T-helper 17 cell (primary cell): ENCODE measurements around the gene GUF1. TPM values are rescaled to one million over a fixed set of nuclear protein-coding genes. Genes with fewer than 3 reads are reported as not detected.
"Not testable (repeated sequence)": the region's sequence is repeated elsewhere in the genome, so short reads cannot be mapped to it uniquely, and the experiment has no call there.

Source experiments
- ATAC-seq: fragments of 150-1000 bp; cut with Tn5 transposase; 2 replicates; pipeline ENCODE4 v1.10.0; 2021; ENCODE audit warnings: mild to moderate bottlenecking, moderate library complexity
- DNase-seq, 3 donors: peaks; one replicate each; pipeline versions ENCODE4 v3.0.0 to v3.0.0-alpha.2; 2020 to 2021
- H3K9me3 ChIP-seq: one replicate; pipeline ENCODE4 v1.7.0; 2013; ENCODE audit warnings: low read length, mild to moderate bottlenecking; ENCODE audit not compliant: control insufficient read depth, poor library complexity, severe bottlenecking
- H3K27ac Mint-ChIP-seq: one replicate; pipeline ENCODE4 v1.8.0; 2022; ENCODE audit warnings: mild to moderate bottlenecking, moderate library complexity, mixed read lengths
- H3K27me3 Mint-ChIP-seq: one replicate; pipeline ENCODE4 v1.8.0; 2022; ENCODE audit warnings: mixed read lengths
- H3K36me3 Mint-ChIP-seq: one replicate; pipeline ENCODE4 v1.8.0; 2022; ENCODE audit warnings: low read depth, mixed read lengths
- H3K4me1 Mint-ChIP-seq: one replicate; pipeline ENCODE4 v1.8.0; 2022; ENCODE audit warnings: mild to moderate bottlenecking, mixed read lengths
- H3K4me3 Mint-ChIP-seq: one replicate; pipeline ENCODE4 v1.8.0; 2022; ENCODE audit warnings: mild to moderate bottlenecking, moderate library complexity, mixed read lengths
- total RNA-seq, 4 donors: library from RNA in 2 of 4; stranded (reverse) in 2 of 4; gene quantifications; one replicate each; pipeline ENCODE4 v1.2.3 and lab custom pipeline; 2022 to 2026

Gene GUF1
- total RNA-seq, 2 donors from 2014 or later, result 15.7 to 19.3 TPM

DNA sequence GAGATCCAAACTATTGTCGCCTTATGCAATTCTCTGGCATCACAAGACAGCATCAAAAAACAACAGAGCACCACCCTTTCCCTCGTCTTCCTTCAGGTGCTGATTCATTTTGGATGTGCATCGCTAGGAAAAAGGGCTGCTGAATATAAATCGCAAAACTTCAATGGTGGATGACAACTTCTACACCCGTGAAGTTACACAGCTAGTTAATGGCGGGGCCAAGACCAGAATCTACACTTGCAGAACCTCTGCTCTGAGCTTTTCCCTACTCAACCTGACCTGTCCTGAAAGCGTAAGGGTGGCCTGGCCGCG lies 47.5 kb downstream of the GUF1 start:
- H3K27ac Mint-ChIP-seq, result peak overlapping the region; percentile 97
- DNase-seq (no peak), ATAC-seq (peak; percentile 52)
- no peaks in the 10 kb centered on the region for H3K9me3 ChIP-seq
- H3K27me3 Mint-ChIP-seq, result no peaks in the 10 kb centered on the region
- H3K36me3 Mint-ChIP-seq, result peaks cover 5% of the 10 kb centered on the region
- H3K4me3 Mint-ChIP-seq, result peak overlapping the region; percentile 96
- H3K4me1 Mint-ChIP-seq, result peaks cover 33% of the 10 kb centered on the region

- H3K4me3 Mint-ChIP-seq, result peak within 1 kb of the TSS; percentile 96
- H3K27me3 Mint-ChIP-seq, result no peaks in the 10 kb centered on the region
- ATAC-seq (peak; percentile 90), DNase-seq (peak; percentile 57 to 76 (median 70))
- H3K4me1 Mint-ChIP-seq, result peaks cover 30% of the 10 kb centered on the region
- H3K9me3 ChIP-seq, result no peaks in the 10 kb centered on the region
- H3K36me3 Mint-ChIP-seq, result peaks cover 5% of the 10 kb centered on the region
- H3K27ac Mint-ChIP-seq, result peak within 1 kb of the TSS; percentile 97
These were observed 48.0 kb downstream of the GUF1 start, which contains the start of gene GNPDA2 for GRCh38 chr4:44726038-44726871. Gene GNPDA2, minus strand, starts transcription at chr4:44726556. Its CDS starts 4,349 bp downstream, at chr4:44722207.

GRCh38 chr4:44727471-44727870 lies 49.3 kb downstream of the GUF1 start:
- H3K9me3 ChIP-seq, result no peaks in the 10 kb centered on the region
- Mint-ChIP-seq H3K4me1 (peaks cover 30% of the 10 kb centered on the region), H3K27me3 (no peaks in the 10 kb centered on the region), H3K36me3 (peaks cover 5% of the 10 kb centered on the region), H3K4me3 (no peak overlapping the region), H3K27ac (peak overlapping the region; percentile 97)
- no peak for DNase-seq
- ATAC-seq, result no peak

GRCh38 chr4:44728694-44729093 lies 50.5 kb downstream of the GUF1 start:
- not testable (repeated sequence) for DNase-seq, H3K36me3 Mint-ChIP-seq, H3K9me3 ChIP-seq, H3K27me3 Mint-ChIP-seq, H3K4me3 Mint-ChIP-seq, ATAC-seq, H3K27ac Mint-ChIP-seq
- peaks cover 25% of the 10 kb centered on the region for H3K4me1 Mint-ChIP-seq

DNA sequence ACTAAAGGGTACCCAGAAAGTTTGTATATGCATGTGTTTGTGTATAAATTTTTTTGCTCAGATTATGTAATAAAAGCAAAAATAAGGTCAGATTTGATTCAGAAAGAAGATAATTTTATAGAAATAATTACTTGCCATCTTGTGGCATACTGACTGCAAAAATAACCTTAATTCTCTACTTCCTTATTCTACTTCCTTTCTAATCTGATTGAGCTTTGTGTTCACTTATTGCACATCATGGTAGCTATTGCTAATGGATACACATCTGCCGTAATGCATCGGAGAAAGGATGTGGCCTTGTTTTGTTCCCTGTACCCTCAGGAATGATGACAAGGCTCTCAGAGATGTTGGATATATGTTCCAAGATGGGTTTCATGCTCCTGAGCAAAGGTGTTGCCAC lies 58.7 kb downstream of the GUF1 start:
- H3K27ac Mint-ChIP-seq, result no peak overlapping the region
- peaks cover 57% of the 10 kb centered on the region for H3K27me3 Mint-ChIP-seq
- ATAC-seq (no peak), DNase-seq (no peak)
- H3K9me3 ChIP-seq, result no peaks in the 10 kb centered on the region
- H3K4me3 Mint-ChIP-seq, result no peak overlapping the region
- H3K4me1 Mint-ChIP-seq, result peaks cover 2% of the 10 kb centered on the region
- H3K36me3 Mint-ChIP-seq, result peaks cover 10% of the 10 kb centered on the region

GRCh38 chr4:44738615-44739014 lies 60.4 kb downstream of the GUF1 start:
- ATAC-seq, result peak; percentile 66
- Mint-ChIP-seq H3K4me1 (peaks cover 2% of the 10 kb centered on the region), H3K4me3 (no peak overlapping the region), H3K27ac (no peak overlapping the region), H3K27me3 (peaks cover 68% of the 10 kb centered on the region), H3K36me3 (peaks cover 10% of the 10 kb centered on the region)
- DNase-seq, result no peak
- H3K9me3 ChIP-seq, result no peaks in the 10 kb centered on the region

- ATAC-seq, result no peak
- no peak overlapping the region for H3K27ac Mint-ChIP-seq
- DNase-seq, result no peak
- peaks cover 52% of the 10 kb centered on the region for H3K27me3 Mint-ChIP-seq
- H3K9me3 ChIP-seq, result no peaks in the 10 kb centered on the region
- H3K36me3 Mint-ChIP-seq, result peaks cover 4% of the 10 kb centered on the region
- H3K4me3 Mint-ChIP-seq, result no peak overlapping the region
- H3K4me1 Mint-ChIP-seq, result no peaks in the 10 kb centered on the region
These were observed 62.0 kb downstream of the GUF1 start for GRCh38 chr4:44740201-44740600.

Other genes with a start within 250 kb of the GUF1 start
- not detected for gene KCTD8, start 229.6 kb upstream of the GUF1 start, total RNA-seq
- not detected for gene YIPF7, start 26.8 kb upstream of the GUF1 start, total RNA-seq
- 1 to 10 TPM; 7.6 to 8.4 TPM for gene GNPDA2, start 48.1 kb downstream of the GUF1 start, total RNA-seq